Gastrocnemius medialis (tissue), 4 donors: ENCODE measurements around the gene RAD51B.

Source experiments
- POLR2A ChIP-seq, 2 donors: fragments of 450-650 bp; IDR thresholded peaks; one replicate each; pipeline ENCODE4 v1.6.1; 2017; ENCODE audit warnings: antibody characterized with exemption in 2 of 2, mild to moderate bottlenecking in 2 of 2, moderate library complexity in 2 of 2
- TF ChIP-seq, protein P1 (sequence below), 5 experiments: fragments of 450-650 bp in 3 of 5; fragments of 200-600 bp in 2 of 5; sonication (generic) in 2 of 5; IDR thresholded peaks in 4 of 5; conservative IDR thresholded peaks in 1 of 5; 1 replicate in 4 of 5; 2 replicates in 1 of 5; pipeline ENCODE4 v1.5.1; 2016 to 2019; ENCODE audit warnings: antibody characterized with exemption in 5 of 5, mild to moderate bottlenecking in 3 of 5, moderate library complexity in 3 of 5

DNA sequence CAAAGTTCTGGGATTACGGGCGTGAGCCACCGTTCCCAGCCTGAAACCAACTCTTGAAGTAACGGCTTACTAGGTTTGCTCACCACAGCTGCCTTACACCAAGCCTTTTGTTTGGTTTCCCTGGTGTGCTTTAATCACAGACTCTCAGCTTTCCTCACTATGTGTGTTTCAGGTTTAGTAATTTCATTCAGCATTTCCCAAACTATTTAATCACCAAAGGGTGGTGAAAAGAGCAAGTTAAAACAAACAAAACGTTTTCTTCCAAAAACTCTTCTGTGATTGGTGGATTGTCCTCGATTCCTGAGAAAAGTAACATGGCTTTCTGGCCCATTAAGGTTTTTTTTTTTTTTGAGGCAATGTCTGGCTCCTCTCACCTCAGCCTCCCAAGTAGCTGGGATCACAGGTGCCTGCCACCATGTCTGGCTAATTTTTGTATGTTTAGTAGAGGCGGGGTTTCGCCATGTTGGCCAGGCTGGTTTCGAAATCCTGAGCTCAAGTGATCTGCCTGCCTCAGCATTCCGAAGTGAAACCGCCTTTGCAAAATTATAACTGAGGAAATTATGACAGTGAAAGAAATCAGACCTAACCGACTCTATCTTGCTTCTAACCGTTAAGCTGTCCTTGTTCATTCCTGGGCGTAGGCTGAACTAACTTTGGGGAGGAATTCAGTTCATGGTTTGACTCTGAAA is 1.7 kb upstream of the RAD51B start:
- TF ChIP-seq, protein P1, sequence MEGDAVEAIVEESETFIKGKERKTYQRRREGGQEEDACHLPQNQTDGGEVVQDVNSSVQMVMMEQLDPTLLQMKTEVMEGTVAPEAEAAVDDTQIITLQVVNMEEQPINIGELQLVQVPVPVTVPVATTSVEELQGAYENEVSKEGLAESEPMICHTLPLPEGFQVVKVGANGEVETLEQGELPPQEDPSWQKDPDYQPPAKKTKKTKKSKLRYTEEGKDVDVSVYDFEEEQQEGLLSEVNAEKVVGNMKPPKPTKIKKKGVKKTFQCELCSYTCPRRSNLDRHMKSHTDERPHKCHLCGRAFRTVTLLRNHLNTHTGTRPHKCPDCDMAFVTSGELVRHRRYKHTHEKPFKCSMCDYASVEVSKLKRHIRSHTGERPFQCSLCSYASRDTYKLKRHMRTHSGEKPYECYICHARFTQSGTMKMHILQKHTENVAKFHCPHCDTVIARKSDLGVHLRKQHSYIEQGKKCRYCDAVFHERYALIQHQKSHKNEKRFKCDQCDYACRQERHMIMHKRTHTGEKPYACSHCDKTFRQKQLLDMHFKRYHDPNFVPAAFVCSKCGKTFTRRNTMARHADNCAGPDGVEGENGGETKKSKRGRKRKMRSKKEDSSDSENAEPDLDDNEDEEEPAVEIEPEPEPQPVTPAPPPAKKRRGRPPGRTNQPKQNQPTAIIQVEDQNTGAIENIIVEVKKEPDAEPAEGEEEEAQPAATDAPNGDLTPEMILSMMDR (IDR thresholded peaks at IDR 0.05 in 4 of 5, conservative IDR thresholded peaks at IDR 0.05 in 1 of 5): no peak
- no peak for TF ChIP-seq POLR2A (IDR thresholded peaks at IDR 0.05)
